HepG2 (cell line): ENCODE results near the gene METTL26. TPM values are rescaled to one million over a fixed set of nuclear protein-coding genes. Genes with fewer than 3 reads are reported as not detected.

Experiments
- ATAC-seq: fragments of 200-7000 bp; cut with Tn5 transposase; 3 replicates; pipeline ENCODE4 v1.9.1; 2020; ENCODE audit warnings: mild to moderate bottlenecking, moderate library complexity
- BruUV-seq: library from RNA; stranded (reverse); fragments of 400-500 nt; replicated peaks from 2 replicates; lab custom pipeline; 2021; lab: Mats Ljungman, UMichigan
- CTCF ChIA-PET: fragments of 300-600 bp; formaldehyde crosslinking; extraction: SDS; loops from one replicate; lab custom pipeline; 2021; ENCODE audit warnings: low total read pairs, inconsistent platforms, low intra/inter-chr PET ratio; lab: Yijun Ruan, JAX
- POLR2A ChIA-PET: fragments of 350-600 bp; sonication (Branson Sonifier 250); formaldehyde crosslinking; loops from one replicate; lab custom pipeline; 2020; ENCODE audit warnings: antibody characterized with exemption, inconsistent platforms; lab: Yijun Ruan, JAX
- DNase-seq: peaks from one replicate; pipeline ENCODE4 v3.0.0-alpha.2; 2015; ENCODE audit warnings: low spot score
- FAIRE-seq: peaks from 3 replicates; lab custom pipeline; 2011; peaks lifted over from hg19 to GRCh38; lab: Jason Lieb, UNC
- H2AFZ ChIP-seq: one replicate; pipeline ENCODE4 v1.6.1; 2011; ENCODE audit warnings: low read length, inconsistent platforms
- H3K27ac ChIP-seq: fragments of 300-600 bp; 3 replicates; pipeline ENCODE4 v1.8.0; 2011; ENCODE audit warnings: mixed run types, mild to moderate bottlenecking, mixed read lengths, low read length, inconsistent platforms; ENCODE audit not compliant: insufficient read depth; ENCODE audit errors: extremely low read length
- H3K27me3 ChIP-seq, 2 experiments: fragments of 200-600 bp in 1 of 2; 2 replicates in 1 of 2; 3 replicates in 1 of 2; pipeline versions ENCODE4 v1.6.0 to v1.8.0; 2011; ENCODE audit warnings: low read length in 2 of 2, mild to moderate bottlenecking in 2 of 2, moderate library complexity in 2 of 2, inconsistent platforms in 1 of 2; ENCODE audit not compliant: insufficient read depth in 2 of 2, control insufficient read depth in 1 of 2
- H3K36me3 ChIP-seq, 2 experiments: fragments of 200-600 bp in 1 of 2; replicated peaks in 1 of 2; 2 replicates in 1 of 2; 3 replicates in 1 of 2; pipeline versions ENCODE4 v1.5.1 to v1.8.0; 2011; ENCODE audit warnings: low read length in 2 of 2, inconsistent platforms in 1 of 2; ENCODE audit not compliant: insufficient read depth in 2 of 2, control insufficient read depth in 1 of 2
- H3K4me1 ChIP-seq: 2 replicates; pipeline ENCODE4 v1.5.1; 2012; ENCODE audit warnings: low read length, inconsistent platforms; ENCODE audit not compliant: insufficient read depth
- H3K4me2 ChIP-seq: 2 replicates; pipeline ENCODE4 v1.6.0; 2011; ENCODE audit warnings: low read depth, low read length, inconsistent platforms
- H3K4me3 ChIP-seq, 3 experiments: fragments of 200-600 bp in 1 of 3; sonication (generic), shearing (Covaris generic) in 1 of 3; replicated peaks in 1 of 3; 2 replicates each; pipeline ENCODE4 v1.5.1; 2011 to 2016; ENCODE audit warnings: low read length in 3 of 3, inconsistent platforms in 2 of 3, low read depth in 2 of 3, mild to moderate bottlenecking in 2 of 3, control low read depth in 1 of 3, mixed read lengths in 1 of 3; ENCODE audit not compliant: insufficient read depth in 1 of 3
- H3K79me2 ChIP-seq: one replicate; pipeline ENCODE4 v1.6.1; 2011; ENCODE audit warnings: low read length, inconsistent platforms; ENCODE audit not compliant: insufficient read depth
- H3K9ac ChIP-seq: 2 replicates; pipeline ENCODE4 v1.6.0; 2011; ENCODE audit warnings: mild to moderate bottlenecking, low read depth, low read length, inconsistent platforms; ENCODE audit not compliant: insufficient read depth
- H3K9me3 ChIP-seq: 2 replicates; pipeline ENCODE4 v1.5.1; 2012; ENCODE audit warnings: mild to moderate bottlenecking, low read length
- H4K20me1 ChIP-seq: 2 replicates; pipeline ENCODE4 v1.6.0; 2011; ENCODE audit warnings: inconsistent platforms, mild to moderate bottlenecking, low read length, moderate library complexity; ENCODE audit not compliant: insufficient read depth
- GPN1 ChIP-seq: sonication (generic); formaldehyde crosslinking; IDR thresholded peaks from 2 replicates; pipeline ENCODE4 v1.5.1; 2020; ENCODE audit warnings: missing genetic modification reagents, borderline replicate concordance
- MYNN ChIP-seq: sonication (generic); formaldehyde crosslinking; IDR thresholded peaks from 2 replicates; pipeline ENCODE4 v1.4.0; 2020; ENCODE audit warnings: mild to moderate bottlenecking, low read depth, missing genetic modification reagents
- PLRG1 ChIP-seq: fragments of 450-650 bp; conservative IDR thresholded peaks from 2 replicates; pipeline ENCODE4 v1.6.1; 2016
- SIX4 ChIP-seq: sonication (generic); formaldehyde crosslinking; IDR thresholded peaks from 2 replicates; pipeline ENCODE4 v1.4.0; 2020; ENCODE audit warnings: missing genetic modification reagents
- SPEN ChIP-seq: sonication (generic); formaldehyde crosslinking; IDR thresholded peaks from 2 replicates; pipeline ENCODE4 v1.5.1; 2020; ENCODE audit warnings: low read depth, mild to moderate bottlenecking, missing genetic modification reagents
- ZNF460 ChIP-seq: sonication (generic); formaldehyde crosslinking; IDR thresholded peaks from 2 replicates; pipeline ENCODE4 v1.5.1; 2020; ENCODE audit warnings: missing genetic modification reagents, mild to moderate bottlenecking, borderline replicate concordance
- ZNF564 ChIP-seq: sonication (generic); formaldehyde crosslinking; IDR thresholded peaks from 2 replicates; pipeline ENCODE4 v1.8.1; 2023; ENCODE audit warnings: mild to moderate bottlenecking, missing genetic modification reagents
- WGBS: methylation state at CpG from one replicate; pipeline ENCODE4 v1.1.6; 2017; ENCODE audit warnings: low lambda C conversion rate; 5-methylcytosine and 5-hydroxymethylcytosine counted together
- in situ Hi-C: cut with HindIII; loops from 2 replicates; pipeline ENCODE4 v1.10.0; 2017; ENCODE audit warnings: low pct_unique_long_range_greater_than_20kb; ENCODE audit not compliant: extremely low pct_ligation_motif_present
- intact Hi-C: fragments of 100-400 bp; cut with micrococcal nuclease; formaldehyde crosslinking; loops from one replicate; pipeline ENCODE4 v1.10.0; 2022; ENCODE audit not compliant: unreplicated experiment
- polyA plus RNA-seq, 8 experiments: library from polyadenylated mRNA; depleted of rRNA in 3 of 8; stranded (reverse) in 7 of 8; unstranded in 1 of 8; fragments of >200 nt; fragmentation: Illumina TruSeq in 4 of 8; extraction: Trizol in 4 of 8; gene quantifications; 2 replicates each; pipeline versions ENCODE4 v1.2.1 to v1.2.3, GENCODE V29; 2011 to 2016; ENCODE audit warnings: low read depth in 4 of 8, missing spikeins in 1 of 8, mixed read lengths in 1 of 8; ENCODE audit not compliant: insufficient read depth in 1 of 8
- total RNA-seq, 5 experiments: library from RNA; depleted of rRNA; stranded (reverse); fragments of >200 nt; fragmentation: Illumina TruSeq; extraction: Trizol; gene quantifications; 2 replicates each; pipeline ENCODE4 v1.2.3, GENCODE V29; 2016; ENCODE audit warnings: low read depth in 1 of 5

The METTL26 gene
- total and polyA plus RNA-seq, 2 of the 13 experiments (the other 11 are each of a cell fraction or from before 2014, with no cell fraction given): 65.5 to 70.1 TPM

DNA sequence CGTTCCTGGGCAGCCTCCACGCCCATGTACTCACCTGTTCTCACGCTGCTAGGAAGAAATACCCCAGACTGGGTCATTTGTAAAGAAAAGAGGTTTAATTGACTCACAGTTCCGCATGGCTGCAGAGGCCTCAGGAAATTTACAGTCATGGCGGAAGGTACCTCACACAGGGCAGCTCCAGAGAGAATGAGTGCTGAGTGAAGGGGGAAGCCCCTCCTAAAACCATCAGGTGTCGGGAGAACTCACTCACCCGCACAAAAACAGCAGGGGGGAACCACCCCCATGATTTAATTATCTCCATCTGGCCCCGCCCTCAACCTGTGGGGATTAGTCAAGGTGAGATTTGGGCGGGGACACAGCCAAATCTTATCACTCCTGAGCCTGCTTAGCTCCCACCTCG, 28.1 kb downstream of the METTL26 start:
- Histone ChIP-seq H3K27me3 (no peaks in the 10 kb centered on the region), H3K4me3 (no peak overlapping the region), H3K9ac (no peak overlapping the region), H3K9me3 (no peaks in the 10 kb centered on the region), H4K20me1 (no peaks in the 10 kb centered on the region), H3K27ac (no peak overlapping the region), H2AFZ (no peak overlapping the region), H3K4me1 (peaks cover 17% of the 10 kb centered on the region), H3K4me2 (no peak overlapping the region), H3K36me3 (0 out of 5 replicates have a peak, but pooled peaks cover 0 to 3% of the 10 kb centered on the region in 2 experiments), H3K79me2 (peaks cover 8% of the 10 kb centered on the region)
- WGBS: 91% methylated on average over 10 of the region's 10 CpGs
- FAIRE-seq (no peak), DNase-seq (no peak), ATAC-seq (no peak)
- in situ Hi-C loops: no loop called here
- TF ChIP-seq SIX4 (CRISPR knock-in tag): no peak
- intact Hi-C loops: no loop called here
- ChIA-PET CTCF (interaction anchor here (1.1 kb wide), 1 partner anchor 29 kb away, joined by 3 read pairs; no protein-coding TSS in a partner anchor), POLR2A (no interaction called here)
- BruUV-seq: no TSS peak

DNA sequence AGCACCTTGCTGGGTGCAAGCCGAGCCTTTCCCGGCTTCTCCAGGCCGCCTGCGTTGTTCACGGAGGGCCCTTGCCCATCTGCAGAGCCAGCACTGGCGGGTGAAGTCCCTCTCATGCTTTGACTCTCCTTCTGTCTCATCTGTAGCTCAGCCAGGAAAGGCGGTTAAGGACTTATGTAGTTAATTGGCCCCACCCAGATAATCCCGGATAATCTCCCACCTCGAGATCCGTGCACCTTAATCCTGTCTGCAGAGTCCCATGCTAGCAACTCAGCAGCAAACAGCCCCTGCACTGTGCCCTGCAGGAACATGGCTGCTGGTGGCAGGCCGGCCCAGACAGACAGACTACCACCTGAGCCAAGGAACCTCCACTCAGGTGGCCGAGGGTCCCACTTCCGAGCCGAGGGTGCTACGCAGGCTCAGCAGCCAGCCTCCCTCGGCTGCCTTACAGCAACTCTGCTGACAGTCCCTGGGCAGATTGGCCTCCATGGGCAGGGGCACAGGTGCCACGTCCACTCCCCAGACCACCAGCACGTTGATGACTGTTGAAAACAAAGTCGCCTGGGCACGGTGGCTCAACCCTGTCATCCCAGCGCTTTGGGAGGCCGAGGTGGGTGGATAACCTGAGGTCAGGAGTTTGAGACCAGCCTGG, 29.3 kb downstream of the METTL26 start:
- BruUV-seq: no TSS peak
- CTCF ChIA-PET: interaction anchor here (1.1 kb wide), 1 partner anchor 28 kb away, joined by 3 read pairs; no protein-coding TSS in a partner anchor
- ATAC-seq: no peak

More for the DNA sequence above, 29.3 kb downstream of the METTL26 start:
- FAIRE-seq: no peak
- no peaks in the 10 kb centered on the region for H4K20me1 ChIP-seq
- H2AFZ ChIP-seq: no peak overlapping the region
- no peak overlapping the region for H3K9ac ChIP-seq
- peaks cover 17% of the 10 kb centered on the region for H3K4me1 ChIP-seq
- H3K4me2 ChIP-seq: no peak overlapping the region
- intact Hi-C loops: no loop called here
- no peaks in the 10 kb centered on the region for H3K9me3 ChIP-seq
- 99% methylated on average over 9 of the region's 22 CpGs for WGBS
- no peak for TF ChIP-seq ZNF564 (CRISPR knock-in tag)
- no peak for TF ChIP-seq PLRG1
- TF ChIP-seq MYNN (CRISPR knock-in tag): no peak
- TF ChIP-seq GPN1 (CRISPR knock-in tag): no peak
- TF ChIP-seq ZNF460 (CRISPR knock-in tag): no peak
- no peak for TF ChIP-seq SPEN (CRISPR knock-in tag)
- peaks cover 8% of the 10 kb centered on the region for H3K79me2 ChIP-seq
- 0 out of 5 replicates have a peak, but pooled peaks cover 0 to 3% of the 10 kb centered on the region in 2 experiments for H3K36me3 ChIP-seq
- DNase-seq: no peak
- in situ Hi-C loops: no loop called here
- no peak overlapping the region for H3K4me3 ChIP-seq
- no peaks in the 10 kb centered on the region for H3K27me3 ChIP-seq
- POLR2A ChIA-PET: no interaction called here
- no peak overlapping the region for H3K27ac ChIP-seq
